ENCODE results near the gene PITPNM2. TPM values are rescaled to one million over a fixed set of nuclear protein-coding genes. Genes with fewer than 3 reads are reported as not detected.

PITPNM2 gene
- total RNA-seq: 20.2 and 30.2 TPM in 2 replicates

DNA sequence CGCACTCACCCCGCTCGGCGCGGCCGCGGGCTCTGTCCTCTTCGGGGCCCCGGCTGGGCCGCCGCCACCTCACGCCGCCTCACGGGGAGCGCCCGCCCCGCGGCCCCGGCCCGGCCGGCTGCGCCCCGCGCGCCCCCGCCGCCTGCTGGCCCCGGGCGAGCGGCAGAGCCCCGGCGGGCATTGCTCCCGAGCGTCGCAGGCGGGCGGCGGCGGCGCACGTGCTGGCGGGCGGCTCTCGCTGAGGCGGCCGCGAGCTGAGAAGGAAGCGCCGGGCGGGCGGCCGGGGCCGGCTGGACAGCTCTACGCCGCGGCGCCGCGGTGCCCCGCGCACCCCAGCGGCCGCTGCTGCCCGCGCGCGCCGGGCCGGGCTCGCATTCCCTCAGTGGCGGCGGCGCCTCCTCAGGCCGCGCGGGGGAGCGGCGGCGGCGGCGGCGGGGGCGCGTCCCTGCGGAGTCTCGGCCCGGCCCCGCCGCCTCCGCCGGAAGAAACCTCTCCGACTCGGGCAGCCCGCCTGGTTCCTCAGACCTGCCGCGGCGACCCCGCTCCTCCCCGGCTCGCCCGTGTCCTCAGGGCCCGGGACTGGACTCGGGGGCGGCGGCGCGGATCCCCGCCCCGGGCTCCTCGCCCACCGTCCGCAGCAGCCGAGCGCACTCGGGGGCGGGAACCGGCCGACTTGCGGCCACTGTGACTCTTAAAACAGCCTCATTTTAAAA, at the start of gene PITPNM2:
Gene PITPNM2, minus strand, starts transcription at position 347 of the 713 bp plus-strand sequence. CDS start 116,500 bp downstream, outside the sequence.
- DNase-seq (ENCODE audit: extremely low read depth, low read depth, low spot score): no peak

DNA sequence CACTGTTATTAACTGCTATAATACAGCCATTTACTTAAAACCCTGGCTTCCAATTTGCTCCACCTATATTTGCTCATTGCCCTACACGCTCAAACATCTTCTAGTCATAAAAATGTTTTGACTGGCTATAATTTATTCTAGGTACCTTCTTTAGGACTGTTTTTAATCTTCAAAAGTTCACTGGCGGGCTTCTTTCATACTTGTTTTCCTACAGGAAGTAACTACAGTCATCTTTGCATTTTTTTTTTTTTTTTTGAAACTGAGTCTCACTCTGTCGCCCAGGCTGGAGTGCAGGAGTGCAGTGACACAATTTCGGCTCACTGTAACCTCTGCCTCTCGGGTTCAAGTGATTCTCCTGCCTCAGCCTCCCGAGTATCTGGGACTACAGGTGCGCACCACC, 49.5 kb upstream of the PITPNM2 start:
- no peak for DNase-seq (ENCODE audit: extremely low read depth, low read depth, low spot score)

DNA sequence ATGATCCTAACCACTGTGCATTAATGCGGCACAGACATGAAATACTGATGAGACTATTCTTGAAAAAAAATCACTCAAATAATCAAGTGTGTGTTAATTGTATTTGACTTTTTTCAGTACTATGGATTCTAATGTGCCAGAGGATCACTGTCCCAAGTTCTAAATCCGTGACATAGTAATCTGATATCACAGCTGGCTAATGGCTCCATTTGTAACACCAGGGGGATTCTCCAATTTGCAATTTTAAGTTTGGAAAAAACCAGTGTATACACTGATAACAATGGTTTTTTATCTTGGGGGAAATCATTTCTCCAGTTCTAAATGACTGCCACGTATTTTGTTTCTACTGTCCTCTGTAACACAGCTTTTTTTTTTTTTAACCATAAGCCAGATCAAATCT, 49.0 kb upstream of the PITPNM2 start:
- no peak for DNase-seq (ENCODE audit: extremely low read depth, low read depth, low spot score)

DNA sequence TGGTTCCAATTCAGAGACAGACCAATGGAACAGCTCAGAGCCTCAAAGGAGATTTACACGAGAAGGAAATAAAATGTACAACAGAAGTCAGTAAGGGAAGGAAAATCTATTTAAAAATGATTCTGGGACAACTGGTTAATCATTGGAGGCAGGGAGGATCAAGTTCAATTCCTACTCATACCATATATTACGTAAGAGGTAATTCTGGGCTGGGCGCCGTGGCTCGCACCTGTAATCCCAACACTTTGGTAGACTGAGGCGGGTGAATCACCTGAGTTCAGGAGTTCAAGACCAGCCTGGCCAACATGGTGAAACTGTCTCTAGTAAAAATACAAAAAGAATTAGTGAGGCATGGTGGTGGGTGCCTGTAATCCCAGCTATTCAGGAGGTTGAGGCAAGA, 36.7 kb upstream of the PITPNM2 start:
- DNase-seq (ENCODE audit: extremely low read depth, low read depth, low spot score): no peak

DNA sequence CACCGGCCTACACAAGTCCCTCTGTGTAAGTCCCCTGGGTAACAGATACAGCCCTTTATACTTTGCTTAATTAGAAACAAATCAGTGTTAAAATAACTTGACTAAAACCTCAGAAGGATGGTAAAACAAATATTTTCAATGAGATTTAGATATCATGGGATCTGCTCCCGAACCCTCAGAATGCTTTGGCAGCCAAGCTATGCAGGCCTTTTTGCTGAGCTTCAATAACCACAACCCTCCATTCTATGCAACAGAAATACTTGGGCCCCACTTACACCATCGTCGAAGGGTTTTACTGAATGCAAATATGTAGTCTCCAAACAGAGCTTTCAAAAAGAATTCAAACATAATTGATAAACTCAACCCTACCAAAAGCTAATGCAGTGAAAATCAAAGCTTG, 29.3 kb upstream of the PITPNM2 start:
- no peak for DNase-seq (ENCODE audit: extremely low read depth, low read depth, low spot score)

DNA sequence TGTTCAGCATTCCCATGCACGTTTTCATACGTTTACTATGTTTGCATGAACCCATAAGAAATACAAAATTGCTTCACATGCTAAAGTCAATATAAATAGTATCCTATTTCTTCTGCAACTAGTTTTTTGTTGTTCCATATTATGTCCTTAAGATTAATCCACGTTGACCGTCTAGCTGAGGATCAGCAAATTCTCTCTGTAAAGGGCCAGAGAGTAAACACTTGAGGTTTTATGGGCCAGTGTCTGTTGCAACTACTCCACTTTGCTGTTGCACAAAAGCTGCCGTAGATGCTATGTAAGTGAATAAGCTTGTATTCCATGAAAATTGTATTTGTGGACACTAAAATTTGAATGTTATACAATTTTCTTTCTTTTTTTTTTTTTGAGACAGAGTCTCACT, 21.1 kb upstream of the PITPNM2 start:
- no peak for DNase-seq (ENCODE audit: extremely low read depth, low read depth, low spot score)

DNA sequence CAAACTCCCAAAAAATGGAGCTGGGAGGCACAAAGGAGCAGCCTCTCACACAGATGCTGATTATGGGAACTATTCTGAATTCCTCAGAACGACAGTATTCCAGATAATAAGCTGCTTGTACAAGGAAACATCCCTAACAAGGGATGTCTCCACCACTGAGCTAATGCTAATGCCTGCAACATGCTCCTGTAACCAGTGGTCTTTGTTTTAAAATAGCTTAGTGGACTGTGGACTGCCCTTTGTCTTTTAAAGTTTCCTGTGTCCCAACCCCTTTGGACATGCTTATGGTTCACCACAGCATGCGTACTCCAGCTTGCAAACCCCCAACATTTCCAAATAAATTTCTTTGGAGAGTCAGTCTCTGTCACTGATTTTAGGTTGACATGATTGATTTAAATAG, 16.4 kb upstream of the PITPNM2 start:
- DNase-seq (ENCODE audit: extremely low read depth, low read depth, low spot score): no peak

DNA sequence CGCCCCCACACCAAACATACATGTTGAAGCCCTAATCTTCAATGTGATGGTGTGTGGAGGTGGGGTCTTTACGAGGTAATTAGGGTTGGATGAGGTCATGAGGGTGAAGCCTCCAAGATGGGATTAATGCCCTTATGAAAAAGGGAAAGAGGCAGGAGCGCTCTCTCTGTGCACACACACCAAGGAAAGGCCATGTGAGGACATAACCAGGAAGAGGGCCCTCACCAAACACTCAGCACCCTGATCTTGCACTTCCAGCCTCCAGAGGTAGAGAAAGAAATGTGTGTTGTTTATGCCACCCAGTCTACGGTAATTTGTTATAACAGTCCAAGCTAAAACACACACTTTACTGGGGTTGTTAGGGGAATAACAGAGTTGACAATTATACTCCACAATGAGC, 14.6 kb upstream of the PITPNM2 start:
- DNase-seq (ENCODE audit: extremely low read depth, low read depth, low spot score): no peak

DNA sequence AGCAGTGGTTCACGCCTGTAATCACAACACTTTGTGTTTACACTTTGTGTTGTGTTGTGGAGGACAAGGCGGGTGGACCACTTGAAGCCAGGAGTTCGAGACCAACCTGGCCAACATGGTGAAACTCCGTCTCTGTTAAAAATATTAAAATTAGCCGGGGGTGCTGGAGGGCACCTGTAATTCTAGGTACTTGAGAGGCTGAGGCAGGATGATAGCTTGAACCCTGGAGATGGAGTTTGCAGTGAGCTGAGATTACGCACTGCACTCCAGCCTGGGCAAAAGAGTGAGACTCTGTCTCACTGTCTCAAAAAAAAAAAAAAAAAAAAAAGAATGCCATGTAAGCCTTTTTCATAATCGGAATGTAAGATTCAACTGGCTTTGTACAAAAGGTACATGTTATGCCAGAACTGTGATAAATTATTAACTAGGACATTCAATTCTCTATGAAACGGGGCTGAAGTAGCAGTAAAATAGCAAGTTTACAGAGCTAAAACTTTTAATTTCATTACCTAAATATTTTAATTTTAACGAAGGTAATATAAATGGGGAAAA, 13.9 kb upstream of the PITPNM2 start:
- no peak for DNase-seq (ENCODE audit: extremely low read depth, low read depth, low spot score)

DNA sequence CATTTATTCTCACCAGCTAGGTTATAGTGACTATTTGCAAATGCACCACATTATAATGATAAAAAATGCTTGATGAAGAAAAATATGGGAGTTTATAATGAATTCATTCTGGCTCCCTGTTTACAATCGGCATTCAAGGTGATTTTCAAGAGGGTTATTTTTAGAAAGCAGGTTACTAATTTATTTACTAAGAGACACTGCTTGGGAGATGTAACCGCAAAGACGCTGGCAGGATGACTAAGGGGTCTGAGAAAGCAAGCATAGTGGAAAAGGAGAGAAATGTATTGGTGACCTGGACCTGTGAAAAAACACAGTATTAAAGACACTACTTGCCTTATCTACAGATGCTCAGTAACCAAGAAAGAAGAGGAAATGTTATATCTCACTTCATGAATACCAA, 13.3 kb upstream of the PITPNM2 start:
- no peak for DNase-seq (ENCODE audit: extremely low read depth, low read depth, low spot score)

DNA sequence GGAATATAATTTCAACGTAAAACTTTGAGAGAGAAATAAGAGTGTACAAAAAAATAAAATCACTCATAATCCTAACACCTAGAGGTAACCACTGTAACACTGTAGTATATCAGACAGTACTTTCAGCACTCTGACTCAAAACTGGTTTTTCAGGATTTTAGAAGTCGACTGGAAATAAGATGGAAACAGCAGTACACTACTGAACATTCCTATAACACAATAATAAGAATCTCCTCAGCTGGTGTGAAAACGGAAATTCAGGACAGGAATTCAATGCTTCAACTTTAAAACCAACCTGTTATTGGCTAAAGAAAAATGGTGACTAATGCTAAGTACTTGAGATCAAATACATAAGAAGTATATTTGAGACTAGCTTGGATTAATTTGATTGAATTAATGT, 12.3 kb upstream of the PITPNM2 start:
- no peak for DNase-seq (ENCODE audit: extremely low read depth, low read depth, low spot score)

DNA sequence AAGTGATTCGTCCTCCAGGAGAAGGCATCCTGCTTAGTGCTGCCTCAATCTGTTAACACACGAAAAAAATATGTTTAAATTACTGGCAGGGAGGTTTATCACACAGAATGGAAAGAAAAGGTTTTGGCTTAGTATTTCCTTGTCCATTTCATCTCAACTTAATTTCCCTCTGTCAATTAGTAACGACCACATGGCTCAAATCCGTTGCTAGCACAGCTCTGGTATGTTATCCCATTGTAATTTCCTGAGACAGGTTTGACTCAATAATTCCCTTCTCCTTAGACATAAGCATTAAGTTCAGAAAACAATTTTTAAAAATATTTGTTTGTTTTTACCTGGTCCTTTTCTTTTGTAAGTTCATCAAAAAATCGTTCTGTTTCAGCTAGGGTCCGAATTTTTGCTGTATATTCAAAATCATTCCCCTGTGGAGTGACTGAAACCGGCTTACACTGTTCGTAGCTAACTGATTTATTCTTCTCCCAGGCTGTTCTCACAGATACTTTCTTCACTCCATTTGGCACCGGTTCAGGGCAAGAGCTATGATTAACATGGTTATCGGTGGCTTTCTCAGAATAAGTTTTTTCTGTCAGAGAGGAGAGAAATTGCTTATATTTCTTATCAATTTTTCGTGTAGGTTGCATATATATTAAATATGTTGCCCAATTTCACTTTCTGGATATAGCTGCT, 10.1 kb upstream of the PITPNM2 start:
- no peak for DNase-seq (ENCODE audit: extremely low read depth, low read depth, low spot score)

DNA sequence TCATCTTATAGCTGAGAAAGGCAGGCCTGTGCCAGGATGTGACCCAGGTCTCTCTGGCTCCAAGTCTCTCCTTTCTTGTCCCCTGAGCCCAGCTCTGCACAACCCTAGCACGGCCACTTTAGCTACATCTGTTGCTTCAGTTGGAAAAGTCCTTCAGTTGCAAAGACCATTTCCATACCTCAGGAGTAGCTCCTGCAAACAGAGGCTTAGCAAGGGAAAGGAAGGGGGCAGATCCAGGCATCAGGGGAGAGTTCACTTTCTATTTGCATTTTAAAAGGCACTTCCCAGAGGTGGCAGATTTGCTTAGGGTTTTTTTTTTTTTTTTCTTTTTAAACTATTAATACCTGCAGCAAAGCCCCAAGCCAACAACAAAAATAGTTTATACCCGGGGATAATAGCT, 3.0 kb upstream of the PITPNM2 start:
- DNase-seq (ENCODE audit: extremely low read depth, low read depth, low spot score): no peak

DNA sequence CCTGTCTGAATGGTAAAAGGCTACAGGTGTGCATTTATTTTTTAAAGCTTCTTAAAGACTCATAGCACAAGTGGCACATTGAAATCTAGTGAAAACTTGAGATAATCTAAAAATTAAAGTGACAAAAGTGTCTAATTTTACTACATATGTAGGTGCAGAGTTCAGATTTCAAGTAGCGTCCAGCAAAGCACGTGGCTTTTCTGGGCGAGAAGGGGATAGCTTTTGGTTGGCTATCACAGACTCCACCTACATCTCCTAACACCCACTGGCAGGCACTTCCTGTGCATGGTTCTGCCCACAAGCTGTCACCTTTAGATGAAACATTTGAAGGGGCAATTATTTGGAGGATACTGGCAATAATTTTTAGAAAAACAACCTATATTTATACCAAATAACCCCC, 1.9 kb upstream of the PITPNM2 start:
- no peak for DNase-seq (ENCODE audit: extremely low read depth, low read depth, low spot score)

DNA sequence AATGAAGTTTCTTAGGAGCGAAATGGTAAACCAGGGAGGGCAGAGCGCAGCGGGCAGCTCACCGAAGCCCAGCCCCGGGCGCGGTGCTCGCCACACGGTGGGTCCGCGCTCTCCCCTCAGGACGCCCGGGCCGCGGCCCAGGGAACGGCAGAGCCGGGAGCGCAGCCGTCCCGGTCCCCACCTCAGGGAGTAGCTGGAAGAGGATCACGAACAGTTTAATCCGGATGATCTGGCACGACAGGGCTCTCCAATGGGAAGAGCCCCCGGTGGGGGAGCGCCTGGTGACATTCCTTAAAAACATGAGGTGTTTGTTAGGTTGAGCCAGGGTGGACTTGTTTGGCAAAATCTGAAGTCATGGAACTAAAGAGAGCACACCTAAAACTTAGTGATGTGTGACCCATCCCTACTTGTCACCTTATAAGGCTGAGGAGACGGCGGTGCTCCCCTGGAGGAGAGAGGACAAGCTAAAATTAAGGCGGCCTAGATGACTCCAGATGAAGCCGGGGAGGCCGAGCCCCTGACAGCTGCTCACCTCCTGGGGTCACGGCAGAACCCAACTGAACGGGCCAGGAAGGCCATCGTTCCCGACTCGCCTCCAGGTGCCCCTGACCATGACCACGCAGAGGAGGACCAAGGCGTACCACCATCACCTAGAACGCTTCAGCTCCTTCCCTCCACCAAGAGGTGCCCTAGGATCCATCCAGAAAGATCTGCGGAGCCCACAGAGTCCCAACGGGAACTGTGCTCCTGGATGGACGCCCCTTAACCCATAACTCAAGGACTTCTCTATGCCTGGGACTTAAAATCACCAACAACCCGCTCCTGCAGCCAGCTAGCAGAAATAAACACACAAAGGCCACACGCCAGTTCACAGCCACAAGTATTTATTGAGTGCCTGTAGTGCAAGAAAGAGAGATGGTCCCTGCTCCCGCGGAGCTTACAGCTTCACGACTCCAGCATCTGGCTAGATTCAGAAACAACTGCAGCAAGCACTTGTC, 866 bp upstream of the PITPNM2 start:
- no peak for DNase-seq (ENCODE audit: extremely low read depth, low read depth, low spot score)

DNA sequence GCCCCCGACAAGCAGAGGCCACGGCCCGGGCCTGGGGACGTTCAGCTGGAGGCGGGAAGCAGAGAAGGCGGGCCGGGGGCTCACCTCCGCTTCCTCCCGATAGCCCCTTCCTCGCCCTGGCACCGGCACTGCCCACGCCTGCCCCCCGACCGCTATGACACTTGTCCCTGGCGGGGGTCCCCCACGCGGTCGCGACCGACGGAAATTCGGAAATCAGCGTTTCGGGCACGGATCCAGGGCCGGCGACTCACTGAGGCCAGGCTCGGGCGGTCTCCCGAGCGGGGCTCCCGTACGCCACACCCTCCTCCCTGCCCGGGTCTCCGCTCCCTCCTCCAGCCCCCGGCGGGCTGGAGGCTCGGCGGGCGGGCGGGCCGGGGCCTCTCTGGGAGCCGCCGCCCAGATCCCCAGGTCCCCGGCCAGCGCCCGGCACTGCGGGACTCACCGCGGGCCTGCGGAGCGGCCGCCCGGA, 581 bp downstream of the PITPNM2 start:
- DNase-seq (ENCODE audit: extremely low read depth, low read depth, low spot score): no peak

DNA sequence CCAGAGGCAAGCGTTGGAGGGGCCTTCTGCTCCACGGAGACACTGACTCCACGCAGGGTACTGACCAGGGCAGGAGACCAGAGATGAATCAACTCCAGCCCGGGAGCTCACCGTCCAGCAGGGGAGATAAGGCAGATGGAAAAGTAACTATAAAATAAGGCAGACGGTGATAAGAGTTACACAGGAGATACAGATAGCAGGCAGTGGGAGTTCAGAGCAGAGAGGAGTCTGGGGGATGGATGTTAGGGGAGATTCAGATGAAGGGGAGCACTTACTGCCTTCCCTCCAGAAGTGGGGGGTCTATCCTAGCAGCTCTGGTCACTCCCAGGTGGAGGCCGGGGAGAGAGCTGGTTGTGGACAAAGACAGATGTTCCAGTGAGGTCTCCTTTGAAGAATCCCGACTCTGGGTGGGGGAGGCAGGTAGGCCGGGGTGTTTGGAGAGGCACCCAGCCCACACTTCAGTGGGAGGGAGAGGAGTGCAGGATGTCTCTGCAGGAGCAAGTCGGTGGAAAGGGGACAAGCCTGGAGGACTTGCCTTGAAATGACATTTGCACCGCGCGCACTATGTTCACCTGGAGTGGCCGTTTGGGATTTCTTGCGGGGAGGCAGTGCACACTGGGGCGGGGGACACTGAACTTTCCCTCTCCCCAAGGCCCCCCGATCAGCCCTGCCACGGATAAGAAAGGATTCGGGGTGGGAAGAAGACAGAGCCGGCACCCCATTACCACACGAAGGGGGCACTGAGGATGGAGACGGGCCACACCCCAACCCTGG, 1.2 kb downstream of the PITPNM2 start:
- DNase-seq (ENCODE audit: extremely low read depth, low read depth, low spot score): no peak

DNA sequence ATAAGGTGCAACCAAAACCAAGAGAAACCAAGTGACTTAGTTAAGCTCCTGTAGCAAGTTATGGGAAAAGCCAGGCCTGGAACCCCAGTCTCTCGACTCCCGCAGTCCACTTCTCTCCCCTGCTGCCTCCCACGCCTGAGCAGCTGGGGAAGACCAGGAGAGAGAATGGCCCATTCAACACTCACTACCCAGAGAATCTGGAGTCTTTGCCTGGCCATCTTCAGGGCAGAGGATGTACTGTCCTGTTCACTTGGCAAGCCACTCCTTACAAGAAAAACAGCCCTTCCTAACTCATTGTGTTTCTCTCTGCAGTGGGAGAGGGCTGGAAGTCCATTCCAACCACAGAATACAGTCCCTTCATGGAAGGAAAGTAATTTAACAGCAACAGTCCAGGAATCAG, 1.8 kb downstream of the PITPNM2 start:
- DNase-seq (ENCODE audit: extremely low read depth, low read depth, low spot score): no peak

DNA sequence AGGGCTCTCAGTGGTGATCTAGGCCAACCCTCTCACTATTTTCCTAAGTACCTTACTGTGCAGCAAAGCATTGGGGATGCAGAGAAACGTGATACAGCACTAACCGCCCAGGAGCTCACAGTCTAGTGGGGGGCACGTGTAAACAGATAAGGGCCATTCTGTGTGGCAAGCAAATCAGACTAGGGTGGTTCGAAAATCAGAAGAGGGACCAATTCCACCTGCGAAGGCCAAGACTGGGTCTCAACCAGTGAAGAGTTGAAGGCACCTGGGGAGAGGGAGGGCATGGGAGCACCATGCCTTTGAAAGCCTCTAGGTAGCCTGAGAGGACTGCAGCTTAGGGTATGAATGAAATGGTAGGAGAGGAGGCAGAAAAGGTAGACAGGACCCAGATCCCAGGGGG, 2.2 kb downstream of the PITPNM2 start:
- no peak for DNase-seq (ENCODE audit: extremely low read depth, low read depth, low spot score)

DNA sequence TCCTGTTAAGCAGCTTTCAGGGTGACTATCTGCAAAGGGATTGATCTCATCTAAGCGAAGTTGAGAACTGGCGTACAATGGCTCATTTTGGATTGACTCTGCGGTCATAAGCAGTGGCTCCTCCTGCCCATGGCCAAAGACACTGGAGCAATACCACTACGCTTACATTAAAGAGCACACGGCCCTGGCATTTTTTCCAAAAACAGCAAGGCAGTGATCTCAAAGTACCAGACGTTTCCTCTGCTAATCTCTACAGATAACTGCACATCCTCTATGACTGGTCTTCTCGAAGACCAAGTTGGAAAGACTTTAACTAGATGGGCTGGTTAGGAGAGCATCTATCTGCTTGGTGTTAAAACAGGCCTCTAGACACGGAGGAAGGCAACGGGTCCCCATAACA, 2.7 kb downstream of the PITPNM2 start:
- DNase-seq (ENCODE audit: extremely low read depth, low read depth, low spot score): no peak

Data from glomerular endothelial cell (primary cell).